HG03342 (cell line): Measurements from ENCODE around the gene TP63.
A peak's percentile ranks its signal among the peaks of the same experiment; 100 is the strongest.

Experiments
- ATAC-seq: cut with Tn5 transposase; IDR thresholded peaks from one replicate; pipeline ENCODE4 v1.9.1; 2021; ENCODE audit warnings: mild to moderate bottlenecking, moderate library complexity; ENCODE audit not compliant: unreplicated experiment

The TP63 gene

GRCh38 chr3:189680723-189681122, 49.5 kb downstream of the TP63 start:
- no peak for ATAC-seq

- no peak for ATAC-seq
Measured at GRCh38 chr3:189683546-189684255, 52.5 kb downstream of the TP63 start.

GRCh38 chr3:189684317-189684716, 53.1 kb downstream of the TP63 start:
- ATAC-seq, result no peak

GRCh38 chr3:189685291-189685690, 54.1 kb downstream of the TP63 start:
- ATAC-seq, result no peak

- ATAC-seq, result no peak
Measured at GRCh38 chr3:189685860-189686259, 54.7 kb downstream of the TP63 start.

GRCh38 chr3:189687475-189687874, 56.3 kb downstream of the TP63 start:
- ATAC-seq, result no peak

GRCh38 chr3:189688262-189688661, 57.1 kb downstream of the TP63 start:
- no peak for ATAC-seq

- no peak for ATAC-seq
Measured at GRCh38 chr3:189689625-189690024, 58.4 kb downstream of the TP63 start.

- ATAC-seq, result no peak
Measured at GRCh38 chr3:189690237-189690636, 59.0 kb downstream of the TP63 start.

- no peak for ATAC-seq
Measured at GRCh38 chr3:189690672-189691071, 59.5 kb downstream of the TP63 start.

GRCh38 chr3:189695400-189695799, 64.2 kb downstream of the TP63 start:
- no peak for ATAC-seq

GRCh38 chr3:189698811-189699210, 67.6 kb downstream of the TP63 start:
- ATAC-seq, result no peak

GRCh38 chr3:189699885-189700284, 68.7 kb downstream of the TP63 start:
- no peak for ATAC-seq

GRCh38 chr3:189702066-189702646, 71.0 kb downstream of the TP63 start:
- no peak for ATAC-seq

- ATAC-seq, result no peak
Measured at GRCh38 chr3:189703865-189704264, 72.7 kb downstream of the TP63 start.

GRCh38 chr3:189708375-189708774, 77.2 kb downstream of the TP63 start:
- ATAC-seq, result no peak

- ATAC-seq, result peak; percentile 66
Measured at GRCh38 chr3:189710620-189711402, 79.6 kb downstream of the TP63 start.

GRCh38 chr3:189712906-189713483, 81.8 kb downstream of the TP63 start:
- ATAC-seq, result no peak

GRCh38 chr3:189714991-189715961, 84.1 kb downstream of the TP63 start:
- no peak for ATAC-seq

- ATAC-seq, result no peak
Measured at GRCh38 chr3:189718215-189718614, 87.0 kb downstream of the TP63 start.
